Parathyroid adenoma (tissue), 2 donors: ENCODE results near the gene PPP1R13B.

Experiments used
- H2AFZ ChIP-seq: fragments of 300-600 bp; sonication (generic); one replicate; pipeline ENCODE4 v1.7.0; 2017; ENCODE audit warnings: antibody characterized with exemption, mild to moderate bottlenecking
- H3K27ac ChIP-seq: fragments of 300-600 bp; sonication (generic); one replicate; pipeline ENCODE4 v1.7.0; 2017
- H3K27me3 ChIP-seq: fragments of 300-600 bp; sonication (generic); one replicate; pipeline ENCODE4 v1.7.0; 2017; ENCODE audit warnings: low read length; ENCODE audit not compliant: control insufficient read depth, insufficient read depth
- H3K36me3 ChIP-seq: fragments of 300-600 bp; sonication (generic); one replicate; pipeline ENCODE4 v1.7.0; 2017; ENCODE audit warnings: low read length; ENCODE audit not compliant: control insufficient read depth, insufficient read depth
- H3K4me1 ChIP-seq: fragments of 300-600 bp; sonication (generic); one replicate; pipeline ENCODE4 v1.7.0; 2017; ENCODE audit warnings: control low read depth
- H3K4me2 ChIP-seq: fragments of 300-600 bp; sonication (generic); one replicate; pipeline ENCODE4 v1.7.0; 2017; ENCODE audit warnings: low read length
- H3K4me3 ChIP-seq: fragments of 300-600 bp; sonication (generic); one replicate; pipeline ENCODE4 v1.7.0; 2017; ENCODE audit warnings: low read depth, low read length
- H3K79me2 ChIP-seq: fragments of 300-600 bp; sonication (generic); one replicate; pipeline ENCODE4 v1.7.0; 2017; ENCODE audit warnings: control low read depth
- H3K9ac ChIP-seq: fragments of 300-600 bp; sonication (generic); one replicate; pipeline ENCODE4 v1.7.0; 2017; ENCODE audit warnings: mild to moderate bottlenecking
- H3K9me3 ChIP-seq: fragments of 300-600 bp; sonication (generic); one replicate; pipeline ENCODE4 v1.7.0; 2017; ENCODE audit warnings: low read length; ENCODE audit not compliant: control insufficient read depth
- TF ChIP-seq, protein P1 (sequence below): fragments of 300-600 bp; sonication (generic); IDR thresholded peaks from one replicate; pipeline ENCODE4 v1.7.0; 2017; ENCODE audit warnings: antibody characterized with exemption, mild to moderate bottlenecking
- donor health status: primary hyperparathyroidism.

Gene PPP1R13B

DNA sequence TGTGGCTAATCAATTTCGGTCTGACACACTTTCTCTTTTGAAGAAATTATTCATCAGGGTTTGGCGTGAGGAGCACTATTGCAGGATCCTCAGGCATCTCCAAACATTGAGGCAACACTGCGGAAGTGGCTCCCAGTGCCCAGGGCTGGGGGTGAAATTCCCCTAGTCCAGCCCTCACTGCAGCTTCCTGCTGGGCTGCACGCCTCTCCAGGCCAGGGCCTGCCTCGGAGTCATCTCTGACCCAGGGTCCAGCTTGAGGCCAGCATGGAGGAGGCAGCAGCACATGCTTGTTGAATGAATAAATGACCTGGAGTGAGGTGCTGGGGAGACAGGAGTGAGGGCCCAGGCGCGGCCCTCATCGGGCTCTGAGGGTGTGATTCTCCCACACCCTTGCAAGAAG lies 44.9 kb upstream of the PPP1R13B start:
- Histone ChIP-seq H3K27me3 (no peaks in the 10 kb centered on the region), H3K9ac (no peak overlapping the region), H3K4me3 (no peak overlapping the region), H3K27ac (no peak overlapping the region), H3K9me3 (no peaks in the 10 kb centered on the region), H3K4me2 (no peak overlapping the region), H3K4me1 (peaks cover 9% of the 10 kb centered on the region), H3K36me3 (no peaks in the 10 kb centered on the region), H3K79me2 (no peaks in the 10 kb centered on the region), H2AFZ (no peak overlapping the region)
- TF ChIP-seq, protein P1, sequence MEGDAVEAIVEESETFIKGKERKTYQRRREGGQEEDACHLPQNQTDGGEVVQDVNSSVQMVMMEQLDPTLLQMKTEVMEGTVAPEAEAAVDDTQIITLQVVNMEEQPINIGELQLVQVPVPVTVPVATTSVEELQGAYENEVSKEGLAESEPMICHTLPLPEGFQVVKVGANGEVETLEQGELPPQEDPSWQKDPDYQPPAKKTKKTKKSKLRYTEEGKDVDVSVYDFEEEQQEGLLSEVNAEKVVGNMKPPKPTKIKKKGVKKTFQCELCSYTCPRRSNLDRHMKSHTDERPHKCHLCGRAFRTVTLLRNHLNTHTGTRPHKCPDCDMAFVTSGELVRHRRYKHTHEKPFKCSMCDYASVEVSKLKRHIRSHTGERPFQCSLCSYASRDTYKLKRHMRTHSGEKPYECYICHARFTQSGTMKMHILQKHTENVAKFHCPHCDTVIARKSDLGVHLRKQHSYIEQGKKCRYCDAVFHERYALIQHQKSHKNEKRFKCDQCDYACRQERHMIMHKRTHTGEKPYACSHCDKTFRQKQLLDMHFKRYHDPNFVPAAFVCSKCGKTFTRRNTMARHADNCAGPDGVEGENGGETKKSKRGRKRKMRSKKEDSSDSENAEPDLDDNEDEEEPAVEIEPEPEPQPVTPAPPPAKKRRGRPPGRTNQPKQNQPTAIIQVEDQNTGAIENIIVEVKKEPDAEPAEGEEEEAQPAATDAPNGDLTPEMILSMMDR, result no peak

DNA sequence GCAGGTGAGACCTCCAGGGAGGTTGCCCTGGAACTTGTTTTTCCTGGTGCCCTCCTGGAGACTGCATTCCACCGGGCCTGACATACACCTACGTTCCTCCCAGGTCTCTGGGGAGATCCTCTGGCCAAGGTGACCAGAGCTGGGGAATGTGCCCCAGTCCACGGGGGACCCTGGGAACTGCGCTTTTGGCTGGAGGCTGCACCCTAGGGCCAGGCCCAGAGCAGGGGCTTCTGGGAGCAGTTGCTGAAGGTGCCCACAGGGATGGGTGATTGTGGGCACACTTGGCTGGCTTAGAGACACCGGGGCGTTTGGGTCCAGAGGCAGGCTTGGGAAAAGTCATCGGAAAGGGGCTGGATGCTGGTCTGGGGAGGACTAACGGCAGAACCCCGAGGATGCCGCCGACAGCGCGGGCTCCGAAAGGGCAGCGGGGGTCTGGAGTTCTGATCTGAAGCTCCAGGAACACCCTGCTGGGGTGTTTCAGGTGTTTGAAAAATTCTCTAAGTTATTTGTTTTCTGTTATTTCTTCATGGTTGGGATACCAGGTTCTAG lies 44.4 kb upstream of the PPP1R13B start:
- no peaks in the 10 kb centered on the region for H3K79me2 ChIP-seq
- no peak overlapping the region for H3K4me2 ChIP-seq
- peak overlapping the region; percentile 58 for H2AFZ ChIP-seq
- H3K4me1 ChIP-seq, result peaks cover 9% of the 10 kb centered on the region
- TF ChIP-seq, protein P1, result no peak
- H3K27me3 ChIP-seq, result no peaks in the 10 kb centered on the region
- H3K9ac ChIP-seq, result no peak overlapping the region
- no peaks in the 10 kb centered on the region for H3K36me3 ChIP-seq
- H3K9me3 ChIP-seq, result no peaks in the 10 kb centered on the region
- no peak overlapping the region for H3K4me3 ChIP-seq
- no peak overlapping the region for H3K27ac ChIP-seq

DNA sequence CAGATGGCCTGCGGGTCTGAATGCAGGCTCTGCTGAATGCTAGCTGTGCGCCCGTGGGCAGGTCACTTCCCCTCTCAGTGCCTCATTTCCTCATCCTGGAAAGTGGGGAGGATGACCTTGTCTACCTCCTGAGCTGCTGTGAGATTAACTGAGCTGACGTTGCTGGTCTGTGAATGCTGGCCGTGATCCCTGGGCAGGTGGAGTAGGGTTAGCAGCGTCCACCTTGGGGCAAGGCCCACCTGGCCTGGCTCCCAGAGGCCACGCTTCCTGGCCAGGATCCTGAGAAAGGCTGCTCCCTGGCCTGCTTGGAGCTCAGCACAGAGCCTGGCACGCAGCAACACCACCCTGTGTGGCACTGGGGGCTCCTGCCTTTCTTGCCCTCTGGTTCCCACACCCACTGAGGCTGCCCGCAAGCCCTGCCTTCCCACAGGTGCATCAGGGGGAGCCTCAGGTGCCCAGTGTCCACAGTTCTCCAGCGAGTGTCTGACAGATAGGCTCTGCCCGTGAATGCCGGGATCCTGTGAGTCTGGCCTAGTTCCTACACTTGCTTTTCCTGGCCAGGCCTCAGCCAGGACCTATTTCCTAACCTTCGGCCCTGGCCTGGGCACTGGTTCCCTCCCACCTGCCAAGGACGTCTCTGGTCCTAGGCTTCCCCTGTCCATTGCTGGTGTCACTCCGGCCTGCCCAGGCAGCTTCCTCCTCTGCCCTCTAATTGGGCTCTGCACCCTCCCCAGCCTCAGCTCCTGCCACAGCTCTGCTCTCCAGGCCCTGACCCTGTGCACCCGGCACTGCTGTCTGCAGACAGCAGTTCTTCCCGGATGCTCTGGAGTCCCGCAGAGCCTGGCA lies 43.7 kb upstream of the PPP1R13B start:
- no peaks in the 10 kb centered on the region for H3K27me3 ChIP-seq
- H3K4me2 ChIP-seq, result no peak overlapping the region
- H3K79me2 ChIP-seq, result no peaks in the 10 kb centered on the region
- no peaks in the 10 kb centered on the region for H3K9me3 ChIP-seq
- H3K4me3 ChIP-seq, result no peak overlapping the region
- peaks cover 13% of the 10 kb centered on the region for H3K4me1 ChIP-seq
- H3K27ac ChIP-seq, result no peak overlapping the region
- H2AFZ ChIP-seq, result peak overlapping the region; percentile 58
- no peaks in the 10 kb centered on the region for H3K36me3 ChIP-seq
- TF ChIP-seq, protein P1, result no peak
- H3K9ac ChIP-seq, result no peak overlapping the region

DNA sequence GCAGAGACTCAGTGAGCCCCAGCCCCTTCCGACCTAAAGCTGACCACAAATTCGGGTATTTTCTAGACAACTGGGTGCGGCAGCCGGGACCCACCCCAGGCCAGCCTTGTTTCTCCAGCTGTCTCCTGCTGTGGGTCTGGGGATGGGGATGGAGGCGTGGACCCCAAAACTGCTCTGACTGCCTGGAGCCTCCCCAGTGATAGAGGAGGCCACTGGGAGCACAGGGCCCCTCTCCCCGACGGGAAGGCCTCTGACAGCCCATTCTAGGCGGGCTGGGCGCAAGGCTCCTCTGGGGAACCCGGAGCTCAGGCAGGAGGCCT lies 42.6 kb upstream of the PPP1R13B start:
- Histone ChIP-seq H3K9ac (no peak overlapping the region), H3K79me2 (no peaks in the 10 kb centered on the region), H3K27me3 (no peaks in the 10 kb centered on the region), H3K4me3 (no peak overlapping the region), H3K27ac (no peak overlapping the region), H3K36me3 (no peaks in the 10 kb centered on the region), H3K4me1 (peaks cover 23% of the 10 kb centered on the region), H2AFZ (no peak overlapping the region), H3K4me2 (no peak overlapping the region), H3K9me3 (no peaks in the 10 kb centered on the region)
- TF ChIP-seq, protein P1, result no peak
